GM18507 (cell line): Measurements from ENCODE around the gene SGO1.

Source experiments
- DNase-seq: peaks from one replicate; pipeline ENCODE4 v3.0.0; 2011; ENCODE audit warnings: low read depth; ENCODE audit not compliant: insufficient read length; ENCODE audit errors: extremely low spot score
- FAIRE-seq: peaks from 2 replicates; lab custom pipeline; 2011; peaks lifted over from hg19 to GRCh38; lab: Jason Lieb, UNC

Gene SGO1

GRCh38 chr3:20173844-20174410, 12.1 kb downstream of the SGO1 start:
- no peak for DNase-seq
- FAIRE-seq: no peak

GRCh38 chr3:20161714-20162113, 24.3 kb downstream of the SGO1 start:
- DNase-seq: no peak
- no peak for FAIRE-seq

GRCh38 chr3:20160230-20160629, 25.8 kb downstream of the SGO1 start:
- DNase-seq (no peak), FAIRE-seq (no peak)

GRCh38 chr3:20154928-20155327, 31.1 kb downstream of the SGO1 start:
- no peak for FAIRE-seq
- no peak for DNase-seq

- FAIRE-seq (no peak), DNase-seq (no peak)
These were observed 31.9 kb downstream of the SGO1 start for GRCh38 chr3:20154078-20154477.

DNA sequence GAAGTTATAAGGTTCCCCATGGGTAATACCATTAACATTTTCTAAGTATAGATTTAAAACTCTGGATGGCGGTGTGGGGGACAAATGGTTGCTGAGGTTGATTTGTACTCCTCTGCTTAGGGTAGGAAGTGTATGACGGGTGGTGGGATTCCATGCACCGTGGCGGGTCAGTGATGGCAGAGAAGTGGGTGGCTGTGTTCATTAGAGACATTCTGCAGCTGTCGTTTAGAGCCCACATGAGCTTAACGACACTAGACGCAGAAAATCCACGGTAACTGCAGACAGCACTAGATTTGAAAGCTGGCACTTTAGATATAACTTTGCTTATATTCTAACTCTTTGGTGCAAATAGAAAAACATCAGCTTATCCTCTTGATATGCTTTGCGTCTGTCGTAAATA, 37.5 kb downstream of the SGO1 start:
- no peak for FAIRE-seq

GRCh38 chr3:20147361-20147760, 38.6 kb downstream of the SGO1 start:
- FAIRE-seq (no peak), DNase-seq (no peak)

More for the DNA sequence above, 37.5 kb downstream of the SGO1 start:
- DNase-seq: no peak

GRCh38 chr3:20146301-20146700, 39.7 kb downstream of the SGO1 start:
- DNase-seq (no peak), FAIRE-seq (no peak)

DNA sequence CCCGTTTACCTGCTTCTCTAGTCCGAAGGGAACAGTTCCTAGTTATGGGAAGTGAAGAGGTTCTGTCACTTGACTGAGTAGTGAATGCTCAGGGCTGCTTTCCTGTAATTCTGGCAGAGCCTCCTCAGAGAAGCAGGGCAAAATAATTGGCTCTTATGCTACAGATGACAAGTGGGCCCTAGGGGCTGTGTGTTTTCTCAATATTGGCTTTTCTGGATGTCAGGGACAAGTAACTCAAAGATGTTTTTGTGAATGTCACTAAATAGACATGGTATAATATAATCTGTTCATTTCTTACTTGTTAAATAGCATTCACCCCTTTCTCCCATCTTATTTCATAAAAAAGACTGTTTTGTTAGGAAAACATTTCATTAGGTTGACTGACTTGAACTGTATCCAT, 40.1 kb downstream of the SGO1 start:
- no peak for FAIRE-seq

DNA sequence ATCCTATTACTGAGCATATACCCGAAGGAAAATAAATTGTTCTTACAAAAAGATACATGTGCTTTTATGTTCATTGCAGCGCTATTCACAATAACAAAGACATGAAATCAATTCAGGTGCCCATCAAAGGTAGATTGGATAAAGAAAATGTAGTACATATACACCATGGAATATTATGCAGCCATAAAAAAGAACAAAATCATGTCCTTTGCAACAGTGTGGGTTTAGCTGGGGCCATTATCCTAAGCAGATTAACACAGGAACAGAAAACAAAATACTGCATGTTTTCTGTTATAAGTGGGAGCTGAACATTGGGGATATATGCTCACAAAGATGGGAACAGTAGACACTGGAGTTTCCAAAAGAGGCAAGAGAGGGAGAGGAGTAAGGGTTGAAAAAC, 42.5 kb downstream of the SGO1 start:
- FAIRE-seq: no peak
- no peak for DNase-seq

More for the DNA sequence above, 40.1 kb downstream of the SGO1 start:
- DNase-seq: no peak

GRCh38 chr3:20142517-20142916, 43.5 kb downstream of the SGO1 start:
- no peak for DNase-seq
- FAIRE-seq: no peak

DNA sequence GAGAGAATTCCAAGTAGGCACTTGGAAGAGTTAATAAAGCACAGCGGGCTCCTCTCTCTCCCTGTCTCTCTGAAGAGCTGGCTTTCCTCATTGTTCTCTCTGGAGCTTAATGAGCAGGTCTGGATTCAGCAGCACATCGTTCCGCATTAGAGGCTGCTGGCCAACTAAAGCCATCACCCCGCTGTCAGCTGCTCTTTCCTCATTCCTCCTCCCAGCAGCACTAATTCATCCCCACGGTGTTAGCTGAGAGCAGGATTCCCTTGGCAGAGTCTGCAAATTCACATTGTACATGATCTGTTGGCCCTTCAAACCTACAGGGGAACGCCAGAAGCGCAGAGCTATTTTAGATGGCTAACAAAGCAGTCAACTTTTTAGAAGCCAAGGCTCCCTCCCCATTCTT, 44.2 kb downstream of the SGO1 start:
- DNase-seq: no peak
- FAIRE-seq: no peak

DNA sequence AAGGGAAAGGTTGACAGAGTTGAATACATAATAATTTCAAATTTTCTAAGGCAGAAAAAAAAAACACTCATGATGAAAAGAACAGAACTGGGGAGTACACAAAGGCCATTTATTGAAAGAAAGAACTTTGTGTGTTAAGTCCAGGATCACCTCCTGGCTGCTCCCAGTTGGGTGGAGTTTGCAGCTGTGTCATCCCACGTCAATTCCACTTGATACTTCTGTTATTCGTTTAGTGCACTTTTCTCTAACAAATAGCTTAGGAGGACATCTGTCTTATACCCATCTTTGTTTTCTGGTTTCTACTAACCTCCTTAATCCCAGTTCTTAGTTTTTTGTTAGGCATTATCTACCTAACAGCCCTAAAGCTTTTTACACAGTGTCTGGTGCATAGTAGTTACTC, 44.7 kb downstream of the SGO1 start:
- FAIRE-seq (no peak), DNase-seq (no peak)

- DNase-seq: no peak
- no peak for FAIRE-seq
These were observed 45.1 kb downstream of the SGO1 start for GRCh38 chr3:20140881-20141280.

- FAIRE-seq (no peak), DNase-seq (no peak)
These were observed 48.4 kb downstream of the SGO1 start for GRCh38 chr3:20137647-20138046.

GRCh38 chr3:20136231-20136630, 49.8 kb downstream of the SGO1 start:
- FAIRE-seq (no peak), DNase-seq (no peak)

DNA sequence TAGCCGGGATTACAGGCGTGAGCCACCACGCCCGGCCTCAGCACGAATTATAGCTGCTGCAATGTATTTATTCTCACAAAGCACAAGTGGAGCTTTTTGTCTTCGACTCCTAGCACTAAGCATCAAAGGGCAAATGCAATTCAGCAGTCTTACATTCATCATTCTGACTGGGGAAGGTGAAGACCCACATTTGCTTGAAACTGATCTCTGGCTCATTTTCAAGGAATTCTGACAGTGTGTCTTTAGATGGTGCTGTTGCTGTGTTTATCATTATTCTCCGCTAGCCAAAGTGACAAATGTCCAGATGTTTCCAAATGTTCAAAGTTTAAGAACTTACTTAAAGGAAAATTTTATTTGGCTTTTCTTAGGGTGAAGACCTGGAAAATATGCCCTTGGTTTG, 55.9 kb downstream of the SGO1 start:
- no peak for FAIRE-seq
- no peak for DNase-seq

DNA sequence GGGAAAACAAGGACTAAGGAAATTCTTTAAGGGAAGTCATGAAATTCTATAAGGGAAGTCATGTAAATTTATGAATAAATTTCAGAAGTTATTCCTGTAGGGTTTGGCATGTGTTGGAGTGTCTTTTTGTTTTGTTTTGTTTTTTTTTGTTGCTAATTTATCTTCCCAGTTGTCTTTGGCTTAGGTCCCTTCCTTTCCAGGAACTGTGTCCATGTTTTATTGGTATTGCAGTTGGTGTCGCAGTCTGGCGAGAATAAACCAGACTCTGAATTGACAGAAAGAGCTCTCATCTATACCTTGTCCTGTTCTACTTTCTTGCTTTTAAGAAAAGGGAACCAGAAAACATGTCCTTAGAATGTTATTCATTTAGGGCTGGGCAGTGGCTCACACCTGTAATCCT, 57.6 kb downstream of the SGO1 start:
- FAIRE-seq: no peak
- DNase-seq: no peak

GRCh38 chr3:20125897-20126296, 60.1 kb downstream of the SGO1 start:
- DNase-seq: peak; percentile 62
- peak; percentile 96 for FAIRE-seq

DNA sequence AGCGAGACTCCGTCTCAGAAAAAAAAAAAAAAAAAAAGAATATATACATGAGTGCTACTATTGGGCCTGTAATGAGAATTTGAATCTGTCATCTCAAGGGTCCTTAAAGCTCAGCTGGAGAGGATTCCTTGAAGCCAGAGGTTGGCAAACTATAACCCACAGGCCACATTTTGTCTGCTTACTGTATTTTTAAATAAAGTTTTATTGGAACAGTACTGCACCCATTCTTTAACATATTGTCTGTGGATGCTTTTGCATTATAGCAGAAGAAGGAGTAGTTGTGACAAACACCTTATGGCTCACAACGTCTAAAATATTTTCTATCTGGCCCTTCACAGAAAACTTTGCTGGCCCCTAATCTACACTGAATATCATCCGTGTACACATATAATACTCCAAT, 60.7 kb downstream of the SGO1 start:
- no peak for FAIRE-seq
- no peak for DNase-seq

DNA sequence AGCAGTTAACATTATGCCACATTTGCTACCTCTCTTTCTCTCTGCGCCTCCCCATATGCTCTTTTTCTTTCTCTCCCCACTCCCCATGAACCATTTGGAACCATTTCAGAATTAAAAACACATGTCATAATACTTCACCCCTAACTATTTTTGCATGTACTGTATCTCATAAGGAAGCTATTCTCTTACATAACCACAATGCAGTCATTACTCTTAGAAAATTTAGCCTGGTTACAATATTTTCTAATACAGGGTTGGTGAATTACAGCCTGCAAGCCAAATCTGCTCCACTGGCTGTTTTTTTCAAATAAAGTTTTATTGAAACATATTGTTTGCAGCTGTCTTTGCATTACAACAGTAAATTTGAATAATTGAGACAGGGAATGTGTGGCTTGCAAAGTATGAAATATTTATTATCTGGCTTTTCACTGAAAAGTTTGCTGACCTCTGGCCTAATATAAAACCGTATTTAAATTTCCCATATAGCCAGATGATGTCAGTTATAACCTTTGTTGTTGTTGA, 62.8 kb downstream of the SGO1 start:
- DNase-seq (no peak), FAIRE-seq (no peak)

- FAIRE-seq: no peak
- DNase-seq: no peak
These were observed 64.9 kb downstream of the SGO1 start for GRCh38 chr3:20121088-20121487.
